ENCODE measurements around the gene CPAMD8. TPM values are rescaled to one million over a fixed set of nuclear protein-coding genes. Genes with fewer than 3 reads are reported as not detected.

CPAMD8 gene
- total and polyA plus RNA-seq, 9 of the 15 experiments (the other 6 are each of a cell fraction or from before 2014, with no cell fraction given) = 0.20 to 2.1 (median 1.3) TPM

DNA sequence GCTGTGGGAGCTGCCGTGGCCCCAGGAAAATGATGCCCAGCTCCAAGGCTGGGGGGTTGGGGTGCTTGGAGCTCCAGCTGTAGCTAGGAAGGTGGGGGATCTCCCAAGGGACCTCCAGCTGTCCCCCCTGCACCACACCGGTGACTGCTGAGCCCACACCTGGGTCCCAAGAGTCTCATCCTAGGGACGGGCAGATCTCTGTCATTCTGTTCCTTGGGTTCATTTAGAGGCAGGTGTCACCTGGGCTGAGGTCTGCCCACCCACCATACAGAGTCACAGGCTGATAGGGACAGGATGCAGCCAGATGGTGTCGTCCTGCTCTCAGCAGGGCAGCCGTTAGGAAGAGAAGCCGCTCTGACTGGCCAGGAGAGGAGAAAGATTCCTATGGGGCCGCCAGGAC, 132.5 kb downstream of the CPAMD8 start (continued):
- TF ChIP-seq RBM22 (IDR thresholded peaks at IDR 0.05; ENCODE audit: low read depth, low read length, poor library complexity, severe bottlenecking) = no peak
- TF ChIP-seq HCFC1 (IDR thresholded peaks at IDR 0.05; ENCODE audit: low read depth, low read length) = no peak
- TF ChIP-seq TAF15 (IDR thresholded peaks at IDR 0.05; ENCODE audit: low read depth, low read length) = no peak
- TF ChIP-seq ZKSCAN8 (CRISPR knock-in tag; IDR thresholded peaks at IDR 0.05) = no peak
- TF ChIP-seq POLR2G (IDR thresholded peaks at IDR 0.05; ENCODE audit: low read depth, low read length) = peak; percentile 6; the same call in 1 of the 2 replicates
- no peak for TF ChIP-seq SETDB1 (IDR thresholded peaks at IDR 0.05; ENCODE audit: low read length)
- TF ChIP-seq CREB1 (IDR thresholded peaks at IDR 0.05) = no peak
- TF ChIP-seq CREB1 (CRISPR knock-in tag; IDR thresholded peaks at IDR 0.05) = no peak

DNA sequence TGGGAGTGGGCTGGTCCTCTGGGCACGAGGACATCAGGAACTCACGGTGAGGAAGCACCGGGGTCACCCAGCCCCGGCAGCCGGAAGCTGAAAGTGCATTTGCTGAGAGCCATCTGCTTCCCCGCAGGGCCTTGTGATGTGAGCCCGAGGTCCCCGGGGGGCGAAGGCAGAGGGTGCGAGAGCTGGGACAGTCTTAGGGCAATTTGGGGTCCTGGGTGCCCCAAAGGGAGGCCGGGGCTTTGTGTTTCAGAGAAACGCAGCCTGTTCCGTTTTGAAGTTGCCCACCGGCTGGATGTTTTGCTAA, 133.0 kb downstream of the CPAMD8 start:
- intact Hi-C loops (cut with micrococcal nuclease) (no loop called here), in situ Hi-C loops (cut with MboI) (no loop called here)
- DNase-seq (ENCODE audit: extremely low read depth in 1 of 4, low spot score in 3 of 4) = peak in 1 of 4 experiments; percentile 9
- peaks cover 35 to 87% of the 10 kb centered on the region in 2 experiments for H3K4me1 ChIP-seq (replicated peaks in 1 of 2; ENCODE audit: control insufficient read depth in 2 of 2, insufficient read depth in 2 of 2, low read length in 2 of 2)
- H3K4me3 ChIP-seq = no peak overlapping the region
- H3K27me3 ChIP-seq (ENCODE audit: control insufficient read depth in 2 of 2, insufficient read depth in 2 of 2, low read length in 2 of 2) = no peaks in the 10 kb centered on the region
- peak overlapping the region in 1 of 2 experiments; percentile 88; a peak in 2 of 4 replicates for H3K9ac ChIP-seq (ENCODE audit: insufficient read depth in 1 of 2, low read depth in 2 of 2, low read length in 2 of 2)
- H3K9me3 ChIP-seq (replicated peaks; ENCODE audit: control insufficient read depth, insufficient read depth, low read depth, low read length) = no peaks in the 10 kb centered on the region
- no peaks in the 10 kb centered on the region for H3K9me1 ChIP-seq (ENCODE audit: control insufficient read depth, insufficient read depth, low read length)
- ChIA-PET CTCF (ENCODE audit: low intra/inter-chr PET ratio) (no interaction called here), POLR2A (interaction anchor here (0.6 to 1.6 kb wide), 4 partner anchors 8 to 175 kb away, joined by 3 to 5 read pairs (median 4); no protein-coding TSS in a partner anchor)
- no peak overlapping the region for H2AFZ ChIP-seq (ENCODE audit: low read depth, low read length)
- H3K27ac ChIP-seq (ENCODE audit: extremely low read depth, low read depth, low read length) = no peak overlapping the region; the same call in 2 of the 3 replicates
- no peaks in the 10 kb centered on the region for H4K20me1 ChIP-seq (replicated peaks; ENCODE audit: control insufficient read depth, insufficient read depth, low read length)
- FAIRE-seq = no peak
- 60% methylated on average over 13 of the region's 14 CpGs for WGBS (ENCODE audit: insufficient coverage, low coverage, missing lambda C conversion rate)
- peaks cover 44% of the 10 kb centered on the region for H3K79me2 ChIP-seq (ENCODE audit: control insufficient read depth, insufficient read depth, low read length)
- no peak for ATAC-seq
- BruUV-seq (replicated peaks) = no TSS peak
- H3K4me2 ChIP-seq (ENCODE audit: insufficient read depth, low read length) = no peak overlapping the region
- H3K36me3 ChIP-seq (ENCODE audit: control insufficient read depth, insufficient read depth, low read length) = peaks cover 26% of the 10 kb centered on the region; the same call in 2 of the 3 replicates
- TF ChIP-seq POLR2A (conservative IDR thresholded peaks at IDR 0.05) (peak; percentile 31), POLR2G (IDR thresholded peaks at IDR 0.05; ENCODE audit: low read depth, low read length) (peak; percentile 85), ZNF324 (CRISPR knock-in tag; IDR thresholded peaks at IDR 0.05) (no peak), RBFOX2 (IDR thresholded peaks at IDR 0.05; ENCODE audit: low read depth, low read length) (peak; percentile 53), ZNF77 (CRISPR knock-in tag; IDR thresholded peaks at IDR 0.05) (no peak), XRCC3 (IDR thresholded peaks at IDR 0.05) (no peak), CBFA2T2 (conservative IDR thresholded peaks at IDR 0.05) (no peak), MBD2 (IDR thresholded peaks at IDR 0.05; ENCODE audit: borderline replicate concordance, low read depth) (0 out of 2 replicates have a peak, but pooled peaks have one; percentile 15), SUPT5H (IDR thresholded peaks at IDR 0.05) (0 out of 2 replicates have a peak, but pooled peaks have one; percentile 11), TAF9B (IDR thresholded peaks at IDR 0.05; ENCODE audit: partially characterized antibody) (no peak), MEF2A (IDR thresholded peaks at IDR 0.05; ENCODE audit: control insufficient read depth, low read depth, low read length) (no peak)
- TF ChIP-seq, protein P1, sequence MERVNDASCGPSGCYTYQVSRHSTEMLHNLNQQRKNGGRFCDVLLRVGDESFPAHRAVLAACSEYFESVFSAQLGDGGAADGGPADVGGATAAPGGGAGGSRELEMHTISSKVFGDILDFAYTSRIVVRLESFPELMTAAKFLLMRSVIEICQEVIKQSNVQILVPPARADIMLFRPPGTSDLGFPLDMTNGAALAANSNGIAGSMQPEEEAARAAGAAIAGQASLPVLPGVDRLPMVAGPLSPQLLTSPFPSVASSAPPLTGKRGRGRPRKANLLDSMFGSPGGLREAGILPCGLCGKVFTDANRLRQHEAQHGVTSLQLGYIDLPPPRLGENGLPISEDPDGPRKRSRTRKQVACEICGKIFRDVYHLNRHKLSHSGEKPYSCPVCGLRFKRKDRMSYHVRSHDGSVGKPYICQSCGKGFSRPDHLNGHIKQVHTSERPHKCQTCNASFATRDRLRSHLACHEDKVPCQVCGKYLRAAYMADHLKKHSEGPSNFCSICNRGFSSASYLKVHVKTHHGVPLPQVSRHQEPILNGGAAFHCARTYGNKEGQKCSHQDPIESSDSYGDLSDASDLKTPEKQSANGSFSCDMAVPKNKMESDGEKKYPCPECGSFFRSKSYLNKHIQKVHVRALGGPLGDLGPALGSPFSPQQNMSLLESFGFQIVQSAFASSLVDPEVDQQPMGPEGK (CRISPR knock-in tag; IDR thresholded peaks at IDR 0.05; ENCODE audit: borderline replicate concordance) = no peak
- TF ChIP-seq, protein P2, sequence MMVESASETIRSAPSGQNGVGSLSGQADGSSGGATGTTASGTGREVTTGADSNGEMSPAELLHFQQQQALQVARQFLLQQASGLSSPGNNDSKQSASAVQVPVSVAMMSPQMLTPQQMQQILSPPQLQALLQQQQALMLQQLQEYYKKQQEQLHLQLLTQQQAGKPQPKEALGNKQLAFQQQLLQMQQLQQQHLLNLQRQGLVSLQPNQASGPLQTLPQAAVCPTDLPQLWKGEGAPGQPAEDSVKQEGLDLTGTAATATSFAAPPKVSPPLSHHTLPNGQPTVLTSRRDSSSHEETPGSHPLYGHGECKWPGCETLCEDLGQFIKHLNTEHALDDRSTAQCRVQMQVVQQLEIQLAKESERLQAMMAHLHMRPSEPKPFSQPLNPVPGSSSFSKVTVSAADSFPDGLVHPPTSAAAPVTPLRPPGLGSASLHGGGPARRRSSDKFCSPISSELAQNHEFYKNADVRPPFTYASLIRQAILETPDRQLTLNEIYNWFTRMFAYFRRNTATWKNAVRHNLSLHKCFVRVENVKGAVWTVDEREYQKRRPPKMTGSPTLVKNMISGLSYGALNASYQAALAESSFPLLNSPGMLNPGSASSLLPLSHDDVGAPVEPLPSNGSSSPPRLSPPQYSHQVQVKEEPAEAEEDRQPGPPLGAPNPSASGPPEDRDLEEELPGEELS (CRISPR knock-in tag; IDR thresholded peaks at IDR 0.05; ENCODE audit: borderline replicate concordance) = no peak
